ENCODE results near the gene SUPT20HL1.

DNA sequence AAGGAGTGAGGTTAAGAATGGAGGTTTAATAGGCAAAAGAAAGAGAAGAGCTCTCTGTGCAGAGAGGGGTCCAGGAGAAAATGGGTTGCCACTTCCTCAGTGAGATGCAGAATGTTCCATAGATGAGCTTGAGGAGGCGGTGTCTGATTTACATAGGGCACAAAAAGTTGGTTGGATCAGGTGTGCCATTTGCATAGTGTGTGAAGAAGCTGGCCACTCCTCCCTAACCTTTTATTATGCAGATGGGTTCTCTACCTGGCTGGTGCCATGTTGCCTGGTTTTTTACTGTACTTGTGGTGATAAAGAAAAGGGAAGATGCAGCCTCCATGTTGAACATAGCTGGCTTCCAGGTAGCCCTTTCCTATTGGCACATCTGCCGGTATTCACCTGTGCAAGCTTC lies 27.3 kb downstream of the SUPT20HL1 start:
- TF ChIP-seq, protein P1, sequence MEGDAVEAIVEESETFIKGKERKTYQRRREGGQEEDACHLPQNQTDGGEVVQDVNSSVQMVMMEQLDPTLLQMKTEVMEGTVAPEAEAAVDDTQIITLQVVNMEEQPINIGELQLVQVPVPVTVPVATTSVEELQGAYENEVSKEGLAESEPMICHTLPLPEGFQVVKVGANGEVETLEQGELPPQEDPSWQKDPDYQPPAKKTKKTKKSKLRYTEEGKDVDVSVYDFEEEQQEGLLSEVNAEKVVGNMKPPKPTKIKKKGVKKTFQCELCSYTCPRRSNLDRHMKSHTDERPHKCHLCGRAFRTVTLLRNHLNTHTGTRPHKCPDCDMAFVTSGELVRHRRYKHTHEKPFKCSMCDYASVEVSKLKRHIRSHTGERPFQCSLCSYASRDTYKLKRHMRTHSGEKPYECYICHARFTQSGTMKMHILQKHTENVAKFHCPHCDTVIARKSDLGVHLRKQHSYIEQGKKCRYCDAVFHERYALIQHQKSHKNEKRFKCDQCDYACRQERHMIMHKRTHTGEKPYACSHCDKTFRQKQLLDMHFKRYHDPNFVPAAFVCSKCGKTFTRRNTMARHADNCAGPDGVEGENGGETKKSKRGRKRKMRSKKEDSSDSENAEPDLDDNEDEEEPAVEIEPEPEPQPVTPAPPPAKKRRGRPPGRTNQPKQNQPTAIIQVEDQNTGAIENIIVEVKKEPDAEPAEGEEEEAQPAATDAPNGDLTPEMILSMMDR (conservative IDR thresholded peaks at IDR 0.05; ENCODE audit: low read depth in 2 of 2) = no peak
- TF ChIP-seq EZH2 (IDR thresholded peaks at IDR 0.05; ENCODE audit: low read depth, unreplicated experiment) (no peak), POLR2AphosphoS5 (IDR thresholded peaks at IDR 0.05; ENCODE audit: low read depth) (no peak), STAT1 (IDR thresholded peaks at IDR 0.05; ENCODE audit: unreplicated experiment) (no peak), CREB1 (CRISPR knock-in tag; IDR thresholded peaks at IDR 0.05; ENCODE audit: low read depth) (no peak), EZH2phosphoT487 (IDR thresholded peaks at IDR 0.05; ENCODE audit: unreplicated experiment) (no peak), JUNB (IDR thresholded peaks at IDR 0.05; ENCODE audit: unreplicated experiment) (no peak), NANOG (IDR thresholded peaks at IDR 0.05; ENCODE audit: borderline replicate concordance) (no peak), ZNF114 (CRISPR knock-in tag; IDR thresholded peaks at IDR 0.05) (no peak), ZNF331 (CRISPR knock-in tag; IDR thresholded peaks at IDR 0.05; ENCODE audit: low read depth) (no peak)
- TF ChIP-seq, protein P2, sequence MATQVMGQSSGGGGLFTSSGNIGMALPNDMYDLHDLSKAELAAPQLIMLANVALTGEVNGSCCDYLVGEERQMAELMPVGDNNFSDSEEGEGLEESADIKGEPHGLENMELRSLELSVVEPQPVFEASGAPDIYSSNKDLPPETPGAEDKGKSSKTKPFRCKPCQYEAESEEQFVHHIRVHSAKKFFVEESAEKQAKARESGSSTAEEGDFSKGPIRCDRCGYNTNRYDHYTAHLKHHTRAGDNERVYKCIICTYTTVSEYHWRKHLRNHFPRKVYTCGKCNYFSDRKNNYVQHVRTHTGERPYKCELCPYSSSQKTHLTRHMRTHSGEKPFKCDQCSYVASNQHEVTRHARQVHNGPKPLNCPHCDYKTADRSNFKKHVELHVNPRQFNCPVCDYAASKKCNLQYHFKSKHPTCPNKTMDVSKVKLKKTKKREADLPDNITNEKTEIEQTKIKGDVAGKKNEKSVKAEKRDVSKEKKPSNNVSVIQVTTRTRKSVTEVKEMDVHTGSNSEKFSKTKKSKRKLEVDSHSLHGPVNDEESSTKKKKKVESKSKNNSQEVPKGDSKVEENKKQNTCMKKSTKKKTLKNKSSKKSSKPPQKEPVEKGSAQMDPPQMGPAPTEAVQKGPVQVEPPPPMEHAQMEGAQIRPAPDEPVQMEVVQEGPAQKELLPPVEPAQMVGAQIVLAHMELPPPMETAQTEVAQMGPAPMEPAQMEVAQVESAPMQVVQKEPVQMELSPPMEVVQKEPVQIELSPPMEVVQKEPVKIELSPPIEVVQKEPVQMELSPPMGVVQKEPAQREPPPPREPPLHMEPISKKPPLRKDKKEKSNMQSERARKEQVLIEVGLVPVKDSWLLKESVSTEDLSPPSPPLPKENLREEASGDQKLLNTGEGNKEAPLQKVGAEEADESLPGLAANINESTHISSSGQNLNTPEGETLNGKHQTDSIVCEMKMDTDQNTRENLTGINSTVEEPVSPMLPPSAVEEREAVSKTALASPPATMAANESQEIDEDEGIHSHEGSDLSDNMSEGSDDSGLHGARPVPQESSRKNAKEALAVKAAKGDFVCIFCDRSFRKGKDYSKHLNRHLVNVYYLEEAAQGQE (IDR thresholded peaks at IDR 0.05; ENCODE audit: unreplicated experiment) = no peak
- TF ChIP-seq, protein P3, sequence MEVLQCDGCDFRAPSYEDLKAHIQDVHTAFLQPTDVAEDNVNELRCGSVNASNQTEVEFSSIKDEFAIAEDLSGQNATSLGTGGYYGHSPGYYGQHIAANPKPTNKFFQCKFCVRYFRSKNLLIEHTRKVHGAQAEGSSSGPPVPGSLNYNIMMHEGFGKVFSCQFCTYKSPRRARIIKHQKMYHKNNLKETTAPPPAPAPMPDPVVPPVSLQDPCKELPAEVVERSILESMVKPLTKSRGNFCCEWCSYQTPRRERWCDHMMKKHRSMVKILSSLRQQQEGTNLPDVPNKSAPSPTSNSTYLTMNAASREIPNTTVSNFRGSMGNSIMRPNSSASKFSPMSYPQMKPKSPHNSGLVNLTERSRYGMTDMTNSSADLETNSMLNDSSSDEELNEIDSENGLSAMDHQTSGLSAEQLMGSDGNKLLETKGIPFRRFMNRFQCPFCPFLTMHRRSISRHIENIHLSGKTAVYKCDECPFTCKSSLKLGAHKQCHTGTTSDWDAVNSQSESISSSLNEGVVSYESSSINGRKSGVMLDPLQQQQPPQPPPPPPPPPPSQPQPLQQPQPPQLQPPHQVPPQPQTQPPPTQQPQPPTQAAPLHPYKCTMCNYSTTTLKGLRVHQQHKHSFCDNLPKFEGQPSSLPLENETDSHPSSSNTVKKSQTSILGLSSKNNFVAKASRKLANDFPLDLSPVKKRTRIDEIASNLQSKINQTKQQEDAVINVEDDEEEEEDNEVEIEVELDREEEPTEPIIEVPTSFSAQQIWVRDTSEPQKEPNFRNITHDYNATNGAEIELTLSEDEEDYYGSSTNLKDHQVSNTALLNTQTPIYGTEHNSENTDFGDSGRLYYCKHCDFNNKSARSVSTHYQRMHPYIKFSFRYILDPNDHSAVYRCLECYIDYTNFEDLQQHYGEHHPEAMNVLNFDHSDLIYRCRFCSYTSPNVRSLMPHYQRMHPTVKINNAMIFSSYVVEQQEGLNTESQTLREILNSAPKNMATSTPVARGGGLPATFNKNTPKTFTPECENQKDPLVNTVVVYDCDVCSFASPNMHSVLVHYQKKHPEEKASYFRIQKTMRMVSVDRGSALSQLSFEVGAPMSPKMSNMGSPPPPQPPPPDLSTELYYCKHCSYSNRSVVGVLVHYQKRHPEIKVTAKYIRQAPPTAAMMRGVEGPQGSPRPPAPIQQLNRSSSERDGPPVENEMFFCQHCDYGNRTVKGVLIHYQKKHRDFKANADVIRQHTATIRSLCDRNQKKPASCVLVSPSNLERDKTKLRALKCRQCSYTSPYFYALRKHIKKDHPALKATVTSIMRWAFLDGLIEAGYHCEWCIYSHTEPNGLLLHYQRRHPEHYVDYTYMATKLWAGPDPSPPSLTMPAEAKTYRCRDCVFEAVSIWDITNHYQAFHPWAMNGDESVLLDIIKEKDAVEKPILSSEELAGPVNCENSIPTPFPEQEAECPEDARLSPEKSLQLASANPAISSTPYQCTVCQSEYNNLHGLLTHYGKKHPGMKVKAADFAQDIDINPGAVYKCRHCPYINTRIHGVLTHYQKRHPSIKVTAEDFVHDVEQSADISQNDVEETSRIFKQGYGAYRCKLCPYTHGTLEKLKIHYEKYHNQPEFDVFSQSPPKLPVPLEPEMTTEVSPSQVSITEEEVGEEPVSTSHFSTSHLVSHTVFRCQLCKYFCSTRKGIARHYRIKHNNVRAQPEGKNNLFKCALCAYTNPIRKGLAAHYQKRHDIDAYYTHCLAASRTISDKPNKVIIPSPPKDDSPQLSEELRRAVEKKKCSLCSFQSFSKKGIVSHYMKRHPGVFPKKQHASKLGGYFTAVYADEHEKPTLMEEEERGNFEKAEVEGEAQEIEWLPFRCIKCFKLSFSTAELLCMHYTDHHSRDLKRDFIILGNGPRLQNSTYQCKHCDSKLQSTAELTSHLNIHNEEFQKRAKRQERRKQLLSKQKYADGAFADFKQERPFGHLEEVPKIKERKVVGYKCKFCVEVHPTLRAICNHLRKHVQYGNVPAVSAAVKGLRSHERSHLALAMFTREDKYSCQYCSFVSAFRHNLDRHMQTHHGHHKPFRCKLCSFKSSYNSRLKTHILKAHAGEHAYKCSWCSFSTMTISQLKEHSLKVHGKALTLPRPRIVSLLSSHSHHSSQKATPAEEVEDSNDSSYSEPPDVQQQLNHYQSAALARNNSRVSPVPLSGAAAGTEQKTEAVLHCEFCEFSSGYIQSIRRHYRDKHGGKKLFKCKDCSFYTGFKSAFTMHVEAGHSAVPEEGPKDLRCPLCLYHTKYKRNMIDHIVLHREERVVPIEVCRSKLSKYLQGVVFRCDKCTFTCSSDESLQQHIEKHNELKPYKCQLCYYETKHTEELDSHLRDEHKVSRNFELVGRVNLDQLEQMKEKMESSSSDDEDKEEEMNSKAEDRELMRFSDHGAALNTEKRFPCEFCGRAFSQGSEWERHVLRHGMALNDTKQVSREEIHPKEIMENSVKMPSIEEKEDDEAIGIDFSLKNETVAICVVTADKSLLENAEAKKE (CRISPR knock-in tag; IDR thresholded peaks at IDR 0.05) = no peak

All from GM23338 (cell line).